SK-N-SH (cell line): ENCODE data around the gene NEK2. TPM values are rescaled to one million over a fixed set of nuclear protein-coding genes. Genes with fewer than 3 reads are reported as not detected.

Experiments
- CTCF ChIA-PET: fragments of 300-600, 350-600 bp; formaldehyde crosslinking; extraction: SDS; loops from one replicate; lab custom pipeline; 2021; lab: Yijun Ruan, JAX
- POLR2A ChIA-PET: fragments of 350-600 bp; sonication (Branson Sonifier 250); formaldehyde crosslinking; extraction: SDS; loops from one replicate; lab custom pipeline; 2020; ENCODE audit warnings: antibody characterized with exemption, inconsistent platforms; lab: Yijun Ruan, JAX
- DNase-seq: peaks from one replicate; pipeline ENCODE4 v3.0.0; 2012
- H2AFZ ChIP-seq: fragments of 200-600 bp; sonication (generic); 2 replicates; pipeline ENCODE4 v1.8.1; 2016; ENCODE audit warnings: antibody characterized with exemption, mild to moderate bottlenecking, low read depth
- H3F3A ChIP-seq: fragments of 200-600 bp; sonication (generic); replicated peaks from 2 replicates; pipeline ENCODE3; 2016; ENCODE audit warnings: antibody characterized with exemption, mild to moderate bottlenecking; ENCODE audit not compliant: insufficient read depth
- H3K27ac ChIP-seq, 2 experiments: fragments of 200-500 bp in 1 of 2; fragments of 200-600 bp in 1 of 2; sonication (Bioruptor generic) in 1 of 2; sonication (generic), shearing (Covaris generic) in 1 of 2; 2 replicates each; pipeline versions ENCODE4 v1.5.1 to v1.6.1; 2014 to 2016; ENCODE audit warnings: low read depth in 2 of 2, inconsistent platforms in 1 of 2, low read length in 1 of 2, mild to moderate bottlenecking in 1 of 2, mixed read lengths in 1 of 2
- H3K27me3 ChIP-seq: fragments of 200-600 bp; sonication (generic), shearing (Covaris generic); 2 replicates; pipeline ENCODE4 v1.6.1; 2016; ENCODE audit warnings: mixed run types; ENCODE audit not compliant: insufficient read depth
- H3K36me3 ChIP-seq, 2 experiments: fragments of 200-500 bp in 1 of 2; fragments of 200-600 bp in 1 of 2; sonication (Bioruptor generic) in 1 of 2; sonication (generic) in 1 of 2; replicated peaks in 1 of 2; 2 replicates each; pipeline versions ENCODE3 to v1.5.1; 2014 to 2016; ENCODE audit warnings: low read length in 1 of 2, mild to moderate bottlenecking in 1 of 2; ENCODE audit not compliant: insufficient read depth in 2 of 2, control insufficient read depth in 1 of 2
- H3K4me1 ChIP-seq, 2 experiments: fragments of 200-500 bp in 1 of 2; fragments of 200-600 bp in 1 of 2; sonication (Bioruptor generic) in 1 of 2; sonication (generic), shearing (Covaris generic) in 1 of 2; 2 replicates each; pipeline versions ENCODE4 v1.5.1 to v1.6.1; 2014 to 2016; ENCODE audit warnings: low read depth in 1 of 2, low read length in 1 of 2, mixed run types in 1 of 2; ENCODE audit not compliant: insufficient read depth in 2 of 2, control insufficient read depth in 1 of 2
- H3K4me2 ChIP-seq: fragments of 200-600 bp; sonication (generic), shearing (Covaris generic); 2 replicates; pipeline ENCODE4 v1.6.1; 2017; ENCODE audit warnings: mixed run types
- H3K4me3 ChIP-seq, 2 experiments: fragments of 200-500 bp in 1 of 2; fragments of 200-600 bp in 1 of 2; sonication (Bioruptor generic) in 1 of 2; sonication (generic), shearing (Covaris generic) in 1 of 2; 2 replicates each; pipeline versions ENCODE4 v1.5.1 to v1.8.1; 2014 to 2016; ENCODE audit warnings: low read depth in 2 of 2, inconsistent platforms in 1 of 2, low read length in 1 of 2, mild to moderate bottlenecking in 1 of 2, mixed read lengths in 1 of 2, moderate library complexity in 1 of 2
- H3K79me2 ChIP-seq: fragments of 200-600 bp; sonication (generic); 2 replicates; pipeline ENCODE4 v1.8.1; 2017; ENCODE audit warnings: mild to moderate bottlenecking; ENCODE audit not compliant: insufficient read depth
- H3K9ac ChIP-seq: fragments of 200-600 bp; sonication (generic); 2 replicates; pipeline ENCODE4 v1.6.1; 2017; ENCODE audit warnings: mixed run types
- H3K9me2 ChIP-seq: fragments of 200-600 bp; sonication (generic); 2 replicates; pipeline ENCODE4 v1.6.1; 2017; ENCODE audit warnings: mixed run types
- H3K9me3 ChIP-seq: fragments of 200-600 bp; sonication (generic); 2 replicates; pipeline ENCODE4 v1.6.1; 2017; ENCODE audit warnings: mixed run types, mild to moderate bottlenecking, moderate library complexity
- H4K20me1 ChIP-seq: fragments of 200-600 bp; sonication (generic); 2 replicates; pipeline ENCODE4 v1.6.1; 2017; ENCODE audit warnings: mild to moderate bottlenecking, mixed run types; ENCODE audit not compliant: insufficient read depth
- CHD2 ChIP-seq: fragments of 150-350 bp; IDR thresholded peaks from 2 replicates; pipeline ENCODE4 v1.6.1; 2018; ENCODE audit warnings: low read length; ENCODE audit not compliant: partially characterized antibody
- FOSL2 ChIP-seq: IDR thresholded peaks from 2 replicates; pipeline ENCODE4 v1.4.0; 2012; ENCODE audit warnings: low read depth, mild to moderate bottlenecking, moderate library complexity, borderline replicate concordance
- FOXM1 ChIP-seq: IDR thresholded peaks from 2 replicates; pipeline ENCODE4 v1.4.0; 2012; ENCODE audit warnings: low read depth, mild to moderate bottlenecking
- GATA2 ChIP-seq: sonication (generic); formaldehyde crosslinking; IDR thresholded peaks from 2 replicates; pipeline ENCODE4 v1.5.0; 2020; ENCODE audit warnings: mild to moderate bottlenecking, missing genetic modification reagents
- MXI1 ChIP-seq: IDR thresholded peaks from 2 replicates; pipeline ENCODE4 v1.6.1; 2012; ENCODE audit warnings: mild to moderate bottlenecking, low read depth, low read length, improper control_type of control experiment
- NFIC ChIP-seq: IDR thresholded peaks from 2 replicates; pipeline ENCODE4 v1.4.0; 2012; ENCODE audit warnings: borderline replicate concordance
- NRF1 ChIP-seq: IDR thresholded peaks from 2 replicates; pipeline ENCODE4 v1.6.1; 2012; ENCODE audit warnings: low read depth, mild to moderate bottlenecking, low read length
- RAD21 ChIP-seq: IDR thresholded peaks from 2 replicates; pipeline ENCODE4 v1.6.1; 2012; ENCODE audit warnings: mild to moderate bottlenecking, low read length
- RCOR1 ChIP-seq: fragments of 150-350 bp; IDR thresholded peaks from 2 replicates; pipeline ENCODE4 v1.6.1; 2017; ENCODE audit warnings: antibody characterized with exemption, low read length
- RFX5 ChIP-seq: IDR thresholded peaks from 2 replicates; pipeline ENCODE4 v1.6.1; 2012; ENCODE audit warnings: mild to moderate bottlenecking, improper control_type of control experiment, low read length
- RXRA ChIP-seq: IDR thresholded peaks from 2 replicates; pipeline ENCODE4 v1.4.0; 2012; ENCODE audit warnings: low read depth, mild to moderate bottlenecking, borderline replicate concordance
- SMC3 ChIP-seq: IDR thresholded peaks from 2 replicates; pipeline ENCODE4 v1.6.1; 2012; ENCODE audit warnings: low read depth, low read length, improper control_type of control experiment
- TAF1 ChIP-seq: IDR thresholded peaks from 2 replicates; pipeline ENCODE4 v1.6.1; 2012; ENCODE audit warnings: low read depth, mild to moderate bottlenecking, low read length, moderate library complexity, borderline replicate concordance
- TCF12 ChIP-seq: IDR thresholded peaks from 2 replicates; pipeline ENCODE4 v1.4.0; 2012
- TEAD4 ChIP-seq: IDR thresholded peaks from 2 replicates; pipeline ENCODE4 v1.4.0; 2012; ENCODE audit warnings: mild to moderate bottlenecking, borderline replicate concordance; ENCODE audit not compliant: insufficient read depth
- WGBS: methylation state at CpG from one replicate; pipeline ENCODE4 v1.1.6; 2017; ENCODE audit warnings: low lambda C conversion rate; 5-methylcytosine and 5-hydroxymethylcytosine counted together
- polyA plus RNA-seq, 3 experiments: library from polyadenylated mRNA; depleted of rRNA; stranded (reverse); fragments of >200 nt; gene quantifications; 2 replicates each; pipeline ENCODE4 v1.2.3, GENCODE V29; 2012
- TF ChIP-seq, protein P1 (sequence below): fragments of 200-600 bp; sonication (generic); IDR thresholded peaks from 2 replicates; pipeline ENCODE4 v1.6.1; 2017; ENCODE audit warnings: antibody characterized with exemption, mild to moderate bottlenecking, moderate library complexity
- TF ChIP-seq, protein P2 (sequence below): IDR thresholded peaks from 2 replicates; pipeline ENCODE4 v1.4.0; 2012; ENCODE audit warnings: low read depth
- TF ChIP-seq, protein P3 (sequence below): IDR thresholded peaks from 2 replicates; pipeline ENCODE4 v1.4.0; 2012; ENCODE audit warnings: low read depth, borderline replicate concordance
- TF ChIP-seq, protein P4 (sequence below): IDR thresholded peaks from 2 replicates; pipeline ENCODE4 v1.6.1; 2012; ENCODE audit warnings: mild to moderate bottlenecking, low read depth, low read length, moderate library complexity
- TF ChIP-seq, protein P5 (sequence below): IDR thresholded peaks from 2 replicates; pipeline ENCODE4 v1.4.0; 2012; ENCODE audit warnings: low read depth, borderline replicate concordance

The NEK2 gene
- polyA plus RNA-seq, 1 of the 3 experiments (the other 2 are of a cell fraction), result 9.4 TPM

DNA sequence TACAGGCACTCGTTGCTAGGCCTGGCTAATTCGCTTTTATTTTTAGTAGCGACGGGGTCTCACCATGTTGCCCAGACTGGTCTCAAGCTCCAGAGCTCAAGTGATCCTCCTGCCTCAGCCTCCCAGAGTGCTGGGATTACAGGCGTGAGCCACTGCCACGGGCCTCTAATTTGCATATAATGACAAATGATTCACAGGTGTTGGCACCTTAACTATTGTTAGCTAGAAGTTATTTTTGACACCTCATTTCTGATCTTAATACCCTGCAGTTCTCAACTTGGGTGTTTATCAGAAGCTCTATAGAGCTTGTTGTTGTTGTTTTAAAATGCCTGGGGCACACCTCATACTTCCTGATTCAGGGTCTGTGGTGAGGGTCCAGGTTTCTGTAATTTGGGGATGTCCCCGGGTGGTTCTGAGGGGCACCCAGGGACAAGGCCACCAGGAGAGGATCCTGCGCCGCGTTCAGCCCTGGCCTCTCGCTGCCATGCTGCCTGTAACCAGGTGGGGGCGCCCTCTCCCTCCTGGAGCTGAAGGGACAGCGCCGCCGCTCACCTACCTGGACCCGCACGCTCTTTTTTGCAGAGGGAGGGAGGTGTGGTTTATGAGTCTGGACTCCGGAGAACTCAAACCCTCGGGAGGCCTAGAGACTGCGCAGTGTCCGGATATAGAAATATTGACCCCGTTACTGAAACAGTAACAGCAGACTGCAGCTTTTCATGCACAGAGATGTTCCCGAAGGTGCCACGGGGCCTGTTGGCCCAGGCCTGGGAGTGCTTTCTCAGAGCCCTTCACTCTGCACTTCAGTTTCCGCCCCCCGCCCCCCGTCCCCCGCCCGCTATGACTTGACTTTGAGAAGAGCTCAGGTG lies 23.0 kb upstream of the NEK2 start (continued):
- TF ChIP-seq MXI1, result no peak
- TF ChIP-seq TEAD4, result no peak
- TF ChIP-seq, protein P1, sequence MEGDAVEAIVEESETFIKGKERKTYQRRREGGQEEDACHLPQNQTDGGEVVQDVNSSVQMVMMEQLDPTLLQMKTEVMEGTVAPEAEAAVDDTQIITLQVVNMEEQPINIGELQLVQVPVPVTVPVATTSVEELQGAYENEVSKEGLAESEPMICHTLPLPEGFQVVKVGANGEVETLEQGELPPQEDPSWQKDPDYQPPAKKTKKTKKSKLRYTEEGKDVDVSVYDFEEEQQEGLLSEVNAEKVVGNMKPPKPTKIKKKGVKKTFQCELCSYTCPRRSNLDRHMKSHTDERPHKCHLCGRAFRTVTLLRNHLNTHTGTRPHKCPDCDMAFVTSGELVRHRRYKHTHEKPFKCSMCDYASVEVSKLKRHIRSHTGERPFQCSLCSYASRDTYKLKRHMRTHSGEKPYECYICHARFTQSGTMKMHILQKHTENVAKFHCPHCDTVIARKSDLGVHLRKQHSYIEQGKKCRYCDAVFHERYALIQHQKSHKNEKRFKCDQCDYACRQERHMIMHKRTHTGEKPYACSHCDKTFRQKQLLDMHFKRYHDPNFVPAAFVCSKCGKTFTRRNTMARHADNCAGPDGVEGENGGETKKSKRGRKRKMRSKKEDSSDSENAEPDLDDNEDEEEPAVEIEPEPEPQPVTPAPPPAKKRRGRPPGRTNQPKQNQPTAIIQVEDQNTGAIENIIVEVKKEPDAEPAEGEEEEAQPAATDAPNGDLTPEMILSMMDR, result peak; percentile 95
- TF ChIP-seq, protein P2, sequence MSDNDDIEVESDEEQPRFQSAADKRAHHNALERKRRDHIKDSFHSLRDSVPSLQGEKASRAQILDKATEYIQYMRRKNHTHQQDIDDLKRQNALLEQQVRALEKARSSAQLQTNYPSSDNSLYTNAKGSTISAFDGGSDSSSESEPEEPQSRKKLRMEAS, result 0 out of 2 replicates have a peak, but pooled peaks have one; percentile 46
- peak; percentile 87 for TF ChIP-seq SMC3
- TF ChIP-seq RAD21, result peak; percentile 89
- TF ChIP-seq, protein P3, sequence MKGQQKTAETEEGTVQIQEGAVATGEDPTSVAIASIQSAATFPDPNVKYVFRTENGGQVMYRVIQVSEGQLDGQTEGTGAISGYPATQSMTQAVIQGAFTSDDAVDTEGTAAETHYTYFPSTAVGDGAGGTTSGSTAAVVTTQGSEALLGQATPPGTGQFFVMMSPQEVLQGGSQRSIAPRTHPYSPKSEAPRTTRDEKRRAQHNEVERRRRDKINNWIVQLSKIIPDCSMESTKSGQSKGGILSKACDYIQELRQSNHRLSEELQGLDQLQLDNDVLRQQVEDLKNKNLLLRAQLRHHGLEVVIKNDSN, result no peak
- no peak for TF ChIP-seq FOXM1
- no peak for TF ChIP-seq TAF1

DNA sequence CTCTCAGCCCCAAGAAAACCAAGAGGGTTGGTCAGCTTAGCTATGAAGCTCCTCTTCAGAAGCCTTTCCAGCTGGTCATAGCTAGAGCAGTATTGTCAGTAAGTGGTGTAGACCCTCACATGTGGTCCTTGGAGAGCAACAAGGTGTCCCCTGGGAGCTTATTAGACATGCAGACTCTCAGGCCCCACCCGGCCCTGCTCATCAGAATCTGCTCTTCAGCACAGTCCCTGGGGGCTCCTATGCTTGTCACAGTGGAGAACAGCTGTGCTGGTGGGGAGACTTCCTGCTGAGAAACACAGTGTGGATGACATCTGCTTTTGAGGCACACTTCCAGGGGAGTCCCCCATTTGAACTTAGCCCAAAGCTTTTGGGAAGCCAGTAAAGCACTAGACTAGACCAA lies 21.9 kb upstream of the NEK2 start:
- DNase-seq, result no peak
- H3K9me3 ChIP-seq, result no peaks in the 10 kb centered on the region
- ChIA-PET CTCF (interaction anchor here (0.6 to 5.0 kb wide), 16 partner anchors 14 to 758 kb away, joined by 3 to 73 read pairs (median 5); partner anchors contain the start of genes DTL and INTS7), POLR2A (no interaction called here)
- H3K9me2 ChIP-seq, result no peaks in the 10 kb centered on the region
- no peak overlapping the region for H3K4me3 ChIP-seq
- WGBS, result no CpG with 5 or more reads among the region's 1 CpG
- no peak overlapping the region for H2AFZ ChIP-seq
- H4K20me1 ChIP-seq, result no peaks in the 10 kb centered on the region
- H3K9ac ChIP-seq, result no peak overlapping the region
- no peak overlapping the region for H3K27ac ChIP-seq
- no peaks in the 10 kb centered on the region for H3K27me3 ChIP-seq
- H3K79me2 ChIP-seq, result no peaks in the 10 kb centered on the region
- no peak overlapping the region for H3K4me2 ChIP-seq
- H3K36me3 ChIP-seq, result no peaks in the 10 kb centered on the region
- H3F3A ChIP-seq, result no peaks in the 10 kb centered on the region
- no peaks in the 10 kb centered on the region for H3K4me1 ChIP-seq
- no peak for TF ChIP-seq GATA2 (CRISPR knock-in tag)
- TF ChIP-seq NRF1, result no peak
- TF ChIP-seq, protein P4, sequence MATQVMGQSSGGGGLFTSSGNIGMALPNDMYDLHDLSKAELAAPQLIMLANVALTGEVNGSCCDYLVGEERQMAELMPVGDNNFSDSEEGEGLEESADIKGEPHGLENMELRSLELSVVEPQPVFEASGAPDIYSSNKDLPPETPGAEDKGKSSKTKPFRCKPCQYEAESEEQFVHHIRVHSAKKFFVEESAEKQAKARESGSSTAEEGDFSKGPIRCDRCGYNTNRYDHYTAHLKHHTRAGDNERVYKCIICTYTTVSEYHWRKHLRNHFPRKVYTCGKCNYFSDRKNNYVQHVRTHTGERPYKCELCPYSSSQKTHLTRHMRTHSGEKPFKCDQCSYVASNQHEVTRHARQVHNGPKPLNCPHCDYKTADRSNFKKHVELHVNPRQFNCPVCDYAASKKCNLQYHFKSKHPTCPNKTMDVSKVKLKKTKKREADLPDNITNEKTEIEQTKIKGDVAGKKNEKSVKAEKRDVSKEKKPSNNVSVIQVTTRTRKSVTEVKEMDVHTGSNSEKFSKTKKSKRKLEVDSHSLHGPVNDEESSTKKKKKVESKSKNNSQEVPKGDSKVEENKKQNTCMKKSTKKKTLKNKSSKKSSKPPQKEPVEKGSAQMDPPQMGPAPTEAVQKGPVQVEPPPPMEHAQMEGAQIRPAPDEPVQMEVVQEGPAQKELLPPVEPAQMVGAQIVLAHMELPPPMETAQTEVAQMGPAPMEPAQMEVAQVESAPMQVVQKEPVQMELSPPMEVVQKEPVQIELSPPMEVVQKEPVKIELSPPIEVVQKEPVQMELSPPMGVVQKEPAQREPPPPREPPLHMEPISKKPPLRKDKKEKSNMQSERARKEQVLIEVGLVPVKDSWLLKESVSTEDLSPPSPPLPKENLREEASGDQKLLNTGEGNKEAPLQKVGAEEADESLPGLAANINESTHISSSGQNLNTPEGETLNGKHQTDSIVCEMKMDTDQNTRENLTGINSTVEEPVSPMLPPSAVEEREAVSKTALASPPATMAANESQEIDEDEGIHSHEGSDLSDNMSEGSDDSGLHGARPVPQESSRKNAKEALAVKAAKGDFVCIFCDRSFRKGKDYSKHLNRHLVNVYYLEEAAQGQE, result no peak
- no peak for TF ChIP-seq CHD2
- no peak for TF ChIP-seq FOSL2
- TF ChIP-seq NFIC, result no peak
- no peak for TF ChIP-seq RXRA
- TF ChIP-seq TCF12, result no peak
- TF ChIP-seq, protein P5, sequence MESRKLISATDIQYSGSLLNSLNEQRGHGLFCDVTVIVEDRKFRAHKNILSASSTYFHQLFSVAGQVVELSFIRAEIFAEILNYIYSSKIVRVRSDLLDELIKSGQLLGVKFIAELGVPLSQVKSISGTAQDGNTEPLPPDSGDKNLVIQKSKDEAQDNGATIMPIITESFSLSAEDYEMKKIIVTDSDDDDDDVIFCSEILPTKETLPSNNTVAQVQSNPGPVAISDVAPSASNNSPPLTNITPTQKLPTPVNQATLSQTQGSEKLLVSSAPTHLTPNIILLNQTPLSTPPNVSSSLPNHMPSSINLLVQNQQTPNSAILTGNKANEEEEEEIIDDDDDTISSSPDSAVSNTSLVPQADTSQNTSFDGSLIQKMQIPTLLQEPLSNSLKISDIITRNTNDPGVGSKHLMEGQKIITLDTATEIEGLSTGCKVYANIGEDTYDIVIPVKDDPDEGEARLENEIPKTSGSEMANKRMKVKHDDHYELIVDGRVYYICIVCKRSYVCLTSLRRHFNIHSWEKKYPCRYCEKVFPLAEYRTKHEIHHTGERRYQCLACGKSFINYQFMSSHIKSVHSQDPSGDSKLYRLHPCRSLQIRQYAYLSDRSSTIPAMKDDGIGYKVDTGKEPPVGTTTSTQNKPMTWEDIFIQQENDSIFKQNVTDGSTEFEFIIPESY, result no peak
- TF ChIP-seq MXI1, result no peak
- TF ChIP-seq RCOR1, result no peak
- no peak for TF ChIP-seq RFX5
- TF ChIP-seq, all 33 proteins: peak for 0
